Measurements from ENCODE around the gene PLPP7. TPM values are rescaled to one million over a fixed set of nuclear protein-coding genes. Genes with fewer than 3 reads are reported as not detected.
A peak's percentile ranks its signal among the peaks of the same experiment; 100 is the strongest.

Gene PLPP7
- total RNA-seq, 3 donors from 2014 or later: not detected

DNA sequence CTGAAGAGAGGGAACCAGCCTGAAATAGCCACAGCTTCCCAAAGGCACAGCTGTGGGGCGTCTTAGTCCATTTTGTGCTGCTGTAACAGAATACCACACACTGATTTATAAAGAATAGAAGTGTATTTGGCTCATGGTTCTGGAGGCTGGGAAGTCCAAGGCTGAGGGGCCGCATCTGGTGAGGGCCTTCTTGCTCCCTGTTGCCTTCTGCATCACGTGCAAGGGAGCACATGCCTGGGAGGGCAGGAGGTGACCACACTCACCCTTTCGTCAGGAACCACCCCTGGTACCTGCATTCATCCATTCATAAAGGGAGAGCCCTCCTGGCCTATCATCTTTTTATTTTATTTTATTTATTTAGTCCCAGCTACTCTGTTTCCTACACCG is 10.4 kb downstream of the PLPP7 start:
- no peak overlapping the region for H3K4me3 Mint-ChIP-seq
- ATAC-seq (no peak), DNase-seq (no peak)
- H3K9me3 Mint-ChIP-seq: no peaks in the 10 kb centered on the region
- H3K4me1 Mint-ChIP-seq (ENCODE audit: low read depth): no peaks in the 10 kb centered on the region
- H3K36me3 Mint-ChIP-seq (ENCODE audit: insufficient read depth): no peaks in the 10 kb centered on the region
- H3K27me3 Mint-ChIP-seq (ENCODE audit: low read depth): no peaks in the 10 kb centered on the region

DNA sequence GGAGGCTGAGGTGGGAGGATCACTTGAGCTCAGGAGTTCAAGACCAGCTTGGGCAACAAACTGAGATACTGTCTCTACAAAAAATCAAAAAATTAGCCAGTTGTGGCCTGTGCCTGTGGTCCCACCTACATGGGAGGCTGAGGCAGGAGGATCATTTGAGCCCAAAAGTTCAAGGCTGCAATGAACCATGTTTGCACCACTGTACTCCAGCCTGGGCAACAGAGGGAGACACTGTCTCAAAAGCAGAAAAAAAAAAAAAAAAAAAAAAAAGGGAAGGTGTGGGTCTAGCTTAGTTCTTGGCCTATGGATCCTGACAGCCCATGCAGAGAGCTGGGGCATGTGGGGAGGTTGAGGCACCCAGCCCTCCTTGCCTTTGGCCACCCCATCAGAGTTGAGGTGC is 10.9 kb downstream of the PLPP7 start:
- ATAC-seq (no peak), DNase-seq (no peak)
- no peak overlapping the region for H3K4me3 Mint-ChIP-seq
- H3K27me3 Mint-ChIP-seq (ENCODE audit: low read depth): no peaks in the 10 kb centered on the region
- H3K36me3 Mint-ChIP-seq (ENCODE audit: insufficient read depth): no peaks in the 10 kb centered on the region
- H3K9me3 Mint-ChIP-seq: no peaks in the 10 kb centered on the region
- no peaks in the 10 kb centered on the region for H3K4me1 Mint-ChIP-seq (ENCODE audit: low read depth)

DNA sequence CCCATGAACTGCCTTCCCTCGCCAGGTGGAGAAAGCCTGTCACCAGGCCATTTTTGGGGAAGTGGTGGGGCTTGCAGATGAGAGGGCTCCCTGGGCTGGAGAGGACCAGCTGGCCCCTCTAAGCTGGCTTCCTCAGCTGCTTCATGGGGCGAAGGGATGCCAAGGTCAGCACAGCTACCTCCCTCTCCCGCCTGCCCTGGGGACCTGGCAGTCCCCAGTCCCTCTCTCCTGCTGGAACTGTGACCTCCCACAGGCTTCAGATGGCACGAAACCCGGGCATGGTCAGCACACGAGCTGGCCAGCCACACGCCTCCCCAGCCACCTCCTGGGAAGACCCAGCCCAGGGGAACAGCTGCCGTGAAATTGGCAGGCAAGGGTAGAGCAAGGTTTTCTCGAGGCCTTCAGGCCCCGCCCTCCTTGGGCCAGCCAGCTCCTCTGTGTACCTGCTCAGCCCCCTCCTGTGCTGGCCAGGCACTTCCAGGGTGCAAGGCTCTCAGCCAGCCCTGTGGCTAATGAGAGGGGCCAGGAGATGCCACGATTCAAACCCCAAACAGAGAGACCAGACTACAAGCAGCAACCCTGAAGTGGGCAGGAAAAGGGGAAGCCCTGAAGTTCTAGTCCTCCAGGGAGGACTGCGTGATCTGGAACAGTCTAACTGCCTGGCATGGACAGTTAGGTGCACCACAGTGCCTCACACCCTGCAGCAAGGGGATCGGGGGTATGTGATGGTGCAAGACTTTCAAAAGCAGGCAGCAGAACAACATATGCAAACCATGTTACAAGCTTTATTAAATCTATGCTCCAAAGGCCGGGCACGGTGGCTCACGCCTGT is 12.9 kb downstream of the PLPP7 start:
- no peaks in the 10 kb centered on the region for H3K27me3 Mint-ChIP-seq (ENCODE audit: low read depth)
- no peak overlapping the region for H3K4me3 Mint-ChIP-seq
- no peaks in the 10 kb centered on the region for H3K4me1 Mint-ChIP-seq (ENCODE audit: low read depth)
- no peaks in the 10 kb centered on the region for H3K36me3 Mint-ChIP-seq (ENCODE audit: insufficient read depth)
- no peaks in the 10 kb centered on the region for H3K9me3 Mint-ChIP-seq
- ATAC-seq (no peak), DNase-seq (no peak)

DNA sequence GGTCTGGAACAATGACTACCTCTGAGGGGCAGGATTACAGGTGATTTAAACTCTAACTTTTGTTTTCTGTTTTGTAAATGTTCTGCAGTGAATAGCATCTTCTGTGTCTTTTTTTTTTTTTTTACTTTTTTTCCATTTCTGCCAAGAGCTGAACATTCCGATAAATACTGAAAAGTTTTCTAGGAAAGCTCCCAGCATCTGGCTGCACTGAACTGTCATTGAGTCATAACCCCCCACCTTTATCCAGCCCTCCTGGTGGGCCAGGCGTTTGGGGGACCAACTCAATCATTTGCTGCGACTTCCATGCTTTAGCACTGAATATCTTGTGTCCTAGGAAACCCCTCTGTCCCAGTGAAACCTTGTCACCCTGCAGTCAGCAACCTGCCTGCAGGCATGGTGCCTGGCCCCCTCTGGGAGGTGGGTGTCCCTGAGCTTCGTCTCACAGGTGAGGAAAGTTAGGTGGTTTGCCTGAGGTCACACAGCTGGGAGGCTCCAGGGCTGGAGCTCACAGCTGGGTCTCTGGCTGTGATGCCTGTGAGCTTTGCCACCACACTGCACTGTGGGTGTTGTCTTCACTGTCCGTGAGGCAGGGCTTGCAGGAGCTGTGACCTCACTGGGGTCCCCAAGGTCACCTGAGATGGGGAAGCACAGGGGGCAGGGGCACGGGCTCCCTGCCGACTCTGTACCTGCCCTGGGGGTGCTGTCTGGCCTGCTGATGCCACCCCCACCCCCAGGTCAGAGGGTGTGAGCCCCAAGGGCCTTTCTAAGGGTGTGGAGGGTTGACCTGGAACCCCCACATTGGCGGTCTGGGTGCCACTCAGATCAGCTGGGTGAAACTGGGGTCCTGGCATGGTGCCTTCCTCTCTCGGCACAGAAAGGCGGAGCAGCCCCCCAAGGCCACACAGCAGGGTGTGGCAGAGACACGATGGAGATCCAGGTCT is 14.1 kb downstream of the PLPP7 start:
- Mint-ChIP-seq H3K27me3 (ENCODE audit: low read depth) (no peaks in the 10 kb centered on the region), H3K4me1 (ENCODE audit: low read depth) (no peaks in the 10 kb centered on the region), H3K9me3 (no peaks in the 10 kb centered on the region), H3K36me3 (ENCODE audit: insufficient read depth) (no peaks in the 10 kb centered on the region), H3K4me3 (no peak overlapping the region)
- no peak for ATAC-seq
- no peak for DNase-seq

DNA sequence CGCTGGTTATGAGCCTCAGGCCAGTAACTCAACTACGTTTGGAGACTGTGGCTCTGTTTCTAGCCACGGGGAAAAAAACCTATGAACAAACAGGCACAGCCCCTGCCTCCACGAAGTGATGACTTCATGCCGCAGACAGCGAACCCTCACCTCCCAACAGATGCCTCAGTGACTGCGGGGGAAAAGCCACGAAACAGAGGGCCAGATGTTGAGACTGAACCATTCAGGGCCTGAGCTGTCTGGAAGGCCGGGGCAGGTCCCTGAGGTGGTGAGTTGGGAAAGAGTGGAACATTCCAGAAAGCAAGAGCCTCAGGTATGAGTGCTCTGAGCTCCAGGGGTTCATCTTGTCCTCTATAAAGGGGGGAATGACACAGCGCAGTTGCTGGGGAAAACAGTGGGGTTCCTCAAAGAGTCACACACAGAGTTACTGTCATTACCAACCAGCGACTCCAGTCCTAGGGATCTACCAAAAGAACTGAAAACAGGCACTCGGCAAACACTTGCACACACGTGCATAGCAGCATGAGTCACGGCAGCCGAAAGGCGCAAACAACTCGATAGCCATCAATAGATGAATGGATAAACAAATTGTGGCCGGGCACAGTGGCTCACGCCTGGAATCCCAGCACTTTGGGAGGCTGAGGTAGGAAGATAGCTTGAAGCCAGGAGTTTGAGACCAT is 15.3 kb downstream of the PLPP7 start:
- H3K4me1 Mint-ChIP-seq (ENCODE audit: low read depth): no peaks in the 10 kb centered on the region

DNA sequence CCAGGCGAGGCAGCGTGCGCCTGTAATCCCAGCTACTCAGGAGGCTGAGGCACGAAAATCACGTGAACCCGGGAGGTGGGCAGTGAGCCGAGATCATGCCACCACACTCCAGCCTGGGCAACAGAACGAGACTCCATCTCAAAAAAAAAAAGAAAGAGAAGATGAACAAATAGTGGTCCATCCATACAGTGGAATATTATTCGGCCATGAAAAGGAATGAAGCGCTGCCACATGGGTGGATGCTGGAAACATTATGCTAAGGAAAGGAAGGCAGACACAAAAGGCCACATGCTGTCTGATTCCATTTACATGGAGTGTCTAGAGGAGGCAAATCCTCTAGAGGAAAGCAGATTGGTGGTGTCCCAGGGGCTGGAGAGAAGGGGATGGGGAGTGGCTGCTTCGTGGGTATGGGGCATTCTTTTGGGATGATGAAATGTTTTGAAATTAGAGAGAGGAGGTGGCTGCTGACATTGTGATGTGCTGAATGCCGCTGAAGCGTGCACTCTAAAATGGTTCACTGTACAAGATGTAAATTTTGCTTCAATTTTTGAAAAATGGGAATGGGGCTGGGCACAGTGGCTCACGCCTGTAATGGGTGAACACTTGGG is 17.0 kb downstream of the PLPP7 start:
- Mint-ChIP-seq H3K4me3 (no peak overlapping the region), H3K4me1 (ENCODE audit: low read depth) (peaks cover 11% of the 10 kb centered on the region), H3K27me3 (ENCODE audit: low read depth) (no peaks in the 10 kb centered on the region), H3K9me3 (no peaks in the 10 kb centered on the region), H3K36me3 (ENCODE audit: insufficient read depth) (no peaks in the 10 kb centered on the region)
- ATAC-seq (no peak), DNase-seq (no peak)

More for the DNA sequence above, 15.3 kb downstream of the PLPP7 start:
- H3K9me3 Mint-ChIP-seq: no peaks in the 10 kb centered on the region
- H3K4me3 Mint-ChIP-seq: no peak overlapping the region
- no peaks in the 10 kb centered on the region for H3K36me3 Mint-ChIP-seq (ENCODE audit: insufficient read depth)
- H3K27me3 Mint-ChIP-seq (ENCODE audit: low read depth): no peaks in the 10 kb centered on the region
- ATAC-seq (no peak), DNase-seq (no peak)

DNA sequence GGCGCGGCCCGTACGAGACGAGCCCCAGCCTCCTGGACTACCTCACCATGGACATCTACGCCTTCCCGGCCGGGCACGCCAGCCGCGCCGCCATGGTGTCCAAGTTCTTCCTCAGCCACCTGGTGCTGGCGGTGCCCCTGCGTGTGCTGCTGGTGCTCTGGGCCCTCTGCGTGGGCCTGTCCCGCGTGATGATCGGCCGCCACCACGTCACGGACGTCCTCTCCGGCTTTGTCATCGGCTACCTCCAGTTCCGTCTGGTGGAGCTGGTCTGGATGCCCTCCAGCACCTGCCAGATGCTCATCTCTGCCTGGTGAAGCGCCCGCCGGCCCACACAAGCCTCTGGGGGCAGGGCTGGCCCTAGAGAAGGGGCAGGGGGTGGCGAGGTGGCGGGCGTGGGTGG is 18.5 kb downstream of the PLPP7 start:
- Mint-ChIP-seq H3K4me1 (ENCODE audit: low read depth) (peaks cover 11% of the 10 kb centered on the region), H3K9me3 (no peaks in the 10 kb centered on the region), H3K27me3 (ENCODE audit: low read depth) (no peaks in the 10 kb centered on the region), H3K36me3 (ENCODE audit: insufficient read depth) (no peaks in the 10 kb centered on the region), H3K4me3 (no peak overlapping the region)
- ATAC-seq: no peak
- DNase-seq: no peak

DNA sequence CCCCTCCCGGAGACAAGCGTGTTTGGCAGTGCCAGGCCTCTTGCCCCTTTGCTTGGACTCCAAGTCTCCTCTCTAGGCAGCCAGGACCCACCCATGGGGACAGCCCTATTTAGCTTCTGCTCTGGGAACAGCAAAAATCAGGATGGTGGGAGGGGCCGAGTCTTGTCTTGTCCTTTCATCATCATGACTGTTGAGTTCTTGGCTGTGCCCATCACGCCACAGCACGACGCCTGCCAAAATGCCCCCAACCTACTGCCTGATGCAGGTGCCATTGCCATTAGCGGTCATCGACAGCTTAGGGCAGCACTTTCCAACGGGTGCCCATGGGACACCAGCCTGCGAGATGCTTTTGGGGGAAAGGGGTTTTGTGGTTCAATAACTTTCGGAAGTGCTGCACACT is 18.9 kb downstream of the PLPP7 start:
- Mint-ChIP-seq H3K9me3 (no peaks in the 10 kb centered on the region), H3K4me1 (ENCODE audit: low read depth) (peaks cover 11% of the 10 kb centered on the region), H3K36me3 (ENCODE audit: insufficient read depth) (no peaks in the 10 kb centered on the region), H3K4me3 (no peak overlapping the region), H3K27me3 (ENCODE audit: low read depth) (no peaks in the 10 kb centered on the region)
- ATAC-seq (no peak), DNase-seq (no peak)

DNA sequence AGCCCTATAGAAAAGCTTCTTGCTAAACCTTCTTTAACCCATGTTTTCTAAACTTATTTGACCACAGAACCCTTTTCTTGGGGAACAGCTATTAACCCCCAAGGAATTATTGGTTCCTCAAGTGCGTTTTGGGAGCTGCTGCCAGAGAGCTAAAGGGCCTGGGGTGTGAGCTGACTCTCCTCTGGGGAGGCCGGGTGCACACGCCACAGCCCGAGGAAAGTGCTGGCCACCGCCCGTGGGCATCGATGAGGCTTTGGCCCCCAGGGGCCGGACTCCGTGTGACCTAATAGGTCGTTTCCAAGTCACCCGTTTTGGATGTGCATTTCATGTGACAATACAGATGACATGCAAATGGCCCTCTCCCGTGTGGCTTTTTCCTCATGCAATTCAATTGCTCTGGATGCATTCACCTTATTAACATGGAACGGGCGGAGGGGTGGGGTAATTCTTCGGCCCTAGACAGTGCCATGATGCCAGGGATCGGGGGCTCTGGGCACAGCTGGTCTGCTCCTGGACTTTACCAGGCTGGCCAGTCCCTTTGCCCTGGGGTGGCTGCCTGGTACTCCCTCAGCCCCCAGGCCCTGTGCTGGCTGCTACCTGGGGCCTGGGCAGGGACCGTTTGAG is 19.5 kb downstream of the PLPP7 start:
- H3K36me3 Mint-ChIP-seq (ENCODE audit: insufficient read depth): no peaks in the 10 kb centered on the region
- no peak overlapping the region for H3K4me3 Mint-ChIP-seq
- no peak for ATAC-seq
- DNase-seq: no peak
- peaks cover 11% of the 10 kb centered on the region for H3K4me1 Mint-ChIP-seq (ENCODE audit: low read depth)
- H3K9me3 Mint-ChIP-seq: no peaks in the 10 kb centered on the region
- no peaks in the 10 kb centered on the region for H3K27me3 Mint-ChIP-seq (ENCODE audit: low read depth)

DNA sequence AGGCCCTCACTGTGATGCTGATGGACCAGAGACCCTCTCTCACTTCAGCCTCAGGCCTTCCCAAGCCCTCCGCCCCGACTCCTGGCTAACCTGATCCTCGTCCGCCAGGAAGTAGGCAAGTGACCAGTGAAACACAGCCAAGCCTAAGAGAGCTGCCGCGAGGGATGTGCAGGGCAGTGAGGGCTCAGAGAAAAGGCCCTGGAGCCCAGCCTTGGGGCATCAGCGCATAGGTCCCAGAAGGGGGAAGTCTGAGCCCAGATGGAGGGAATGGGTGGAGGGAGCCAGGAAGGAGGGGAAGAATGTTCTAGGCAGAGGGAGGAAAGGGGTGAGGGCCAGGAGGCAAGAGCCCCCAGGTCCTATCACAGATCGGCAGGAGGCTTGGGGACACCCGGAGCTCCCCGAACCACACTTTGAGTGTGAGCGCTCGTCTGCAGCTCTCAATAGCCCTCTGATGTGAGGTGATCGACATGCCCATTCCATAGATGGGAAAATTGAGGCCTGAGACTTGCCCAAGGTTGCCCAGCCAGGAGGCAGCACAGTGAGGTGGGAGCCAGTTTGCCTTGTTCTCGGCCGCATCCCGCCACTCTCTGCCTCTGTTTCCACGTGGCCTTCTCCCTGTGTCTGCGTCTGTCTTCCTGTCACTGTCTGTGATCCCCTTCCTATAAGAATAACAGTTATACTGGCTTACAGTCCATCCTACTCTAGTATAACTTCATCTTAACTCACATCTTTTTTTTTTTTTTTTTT is 20.2 kb downstream of the PLPP7 start:
- no peak for DNase-seq
- Mint-ChIP-seq H3K4me3 (no peak overlapping the region), H3K27me3 (ENCODE audit: low read depth) (no peaks in the 10 kb centered on the region), H3K4me1 (ENCODE audit: low read depth) (peaks cover 11% of the 10 kb centered on the region), H3K9me3 (no peaks in the 10 kb centered on the region), H3K36me3 (ENCODE audit: insufficient read depth) (no peaks in the 10 kb centered on the region)
- no peak for ATAC-seq

DNA sequence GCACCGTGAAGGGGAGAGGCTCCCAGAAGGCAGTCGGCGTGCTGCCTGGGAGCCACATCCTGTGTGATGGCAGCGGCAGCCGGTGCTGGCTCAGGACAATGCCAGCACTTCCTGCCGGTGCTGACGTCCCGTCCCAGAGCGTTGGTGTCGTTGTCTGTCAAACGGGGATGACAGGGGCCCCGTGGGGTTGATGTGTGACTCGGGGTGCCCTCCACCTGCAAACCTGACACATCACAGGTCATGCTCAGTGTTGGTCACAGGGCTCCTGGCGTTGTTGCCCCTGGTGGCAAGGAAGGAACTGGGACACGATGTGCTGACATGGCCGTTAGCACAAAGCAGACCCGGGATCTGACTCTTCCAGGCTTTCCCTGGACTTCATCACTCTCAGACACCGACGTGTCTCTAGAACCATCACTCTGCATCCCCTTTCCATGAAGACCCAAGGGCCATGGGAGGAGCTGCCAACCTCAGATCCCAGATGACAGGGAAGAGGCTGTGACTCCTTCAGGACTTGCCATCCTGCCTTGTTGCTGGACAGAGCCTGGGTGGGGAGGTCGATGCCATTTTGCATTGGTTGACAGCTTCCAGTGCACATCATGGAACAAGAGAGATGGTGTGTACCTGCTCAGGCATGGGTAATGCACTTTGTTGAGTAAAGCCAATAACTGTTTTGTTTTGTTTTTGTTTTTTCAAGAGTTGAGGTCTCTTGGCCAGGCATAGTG is 21.5 kb downstream of the PLPP7 start:
- Mint-ChIP-seq H3K36me3 (ENCODE audit: insufficient read depth) (no peaks in the 10 kb centered on the region), H3K9me3 (no peaks in the 10 kb centered on the region), H3K27me3 (ENCODE audit: low read depth) (peaks cover 3% of the 10 kb centered on the region), H3K4me3 (peak overlapping the region; percentile 46), H3K4me1 (ENCODE audit: low read depth) (peaks cover 11% of the 10 kb centered on the region)
- ATAC-seq (peak; percentile 94 to 97), DNase-seq (peak; percentile 32)

DNA sequence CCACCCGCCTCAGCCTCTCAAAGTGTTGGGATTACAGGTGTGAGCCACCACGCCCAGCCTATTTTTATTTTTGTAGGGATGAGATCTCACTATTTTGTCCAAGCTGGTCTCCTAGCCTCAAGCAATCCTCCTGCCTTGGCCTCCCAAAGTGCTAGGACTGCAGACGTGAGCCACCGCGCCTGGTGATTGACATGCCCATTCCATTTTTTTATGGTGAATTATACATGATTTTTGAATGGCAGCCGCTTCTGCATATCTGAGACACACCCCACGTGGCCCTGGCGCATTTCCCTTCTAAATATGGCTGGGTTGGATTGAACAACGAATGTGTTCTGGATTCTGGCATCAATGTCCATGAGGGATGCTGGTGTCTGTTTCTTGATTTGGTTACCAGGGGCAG is 22.7 kb downstream of the PLPP7 start:
- H3K9me3 Mint-ChIP-seq: no peaks in the 10 kb centered on the region
- DNase-seq (no peak), ATAC-seq (no peak)
- no peaks in the 10 kb centered on the region for H3K36me3 Mint-ChIP-seq (ENCODE audit: insufficient read depth)
- H3K4me3 Mint-ChIP-seq: no peak overlapping the region
- peaks cover 11% of the 10 kb centered on the region for H3K4me1 Mint-ChIP-seq (ENCODE audit: low read depth)
- peaks cover 3% of the 10 kb centered on the region for H3K27me3 Mint-ChIP-seq (ENCODE audit: low read depth)

Measured in activated T-cell treated with anti-CD3 and anti-CD28 coated beads, Interleukin-2, amount 50 U/mL, for 4 hours (primary cell).